ENCODE measurements around the gene SLC25A42.
"Not testable (repeated sequence)": the region's sequence is repeated elsewhere in the genome, so short reads cannot be mapped to it uniquely, and the experiment has no call there.

The SLC25A42 gene

GRCh38 chr19:19068659-19069654, 5.2 kb downstream of the SLC25A42 start:
- no peak for DNase-seq (ENCODE audit: low read depth in 2 of 2)

GRCh38 chr19:19071897-19072296, 8.1 kb downstream of the SLC25A42 start:
- DNase-seq (ENCODE audit: low read depth in 2 of 2), result no peak

- DNase-seq (ENCODE audit: low read depth in 2 of 2), result no peak
Observed at GRCh38 chr19:19074196-19074882, 10.5 kb downstream of the SLC25A42 start.

- no peak for DNase-seq (ENCODE audit: low read depth in 2 of 2)
Observed at GRCh38 chr19:19075126-19075525, 11.3 kb downstream of the SLC25A42 start.

GRCh38 chr19:19076476-19076875, 12.7 kb downstream of the SLC25A42 start:
- DNase-seq (ENCODE audit: low read depth in 2 of 2), result no peak

- DNase-seq (ENCODE audit: low read depth in 2 of 2), result no peak
Observed at GRCh38 chr19:19077103-19077502, 13.3 kb downstream of the SLC25A42 start.

- DNase-seq (ENCODE audit: low read depth in 2 of 2), result no peak
Observed at GRCh38 chr19:19078801-19079200, 15.0 kb downstream of the SLC25A42 start.

- DNase-seq (ENCODE audit: low read depth in 2 of 2), result no peak
Observed at GRCh38 chr19:19079571-19079970, 15.8 kb downstream of the SLC25A42 start.

GRCh38 chr19:19081642-19082151, 17.9 kb downstream of the SLC25A42 start:
- DNase-seq (ENCODE audit: low read depth in 2 of 2), result no peak

GRCh38 chr19:19083413-19084178, 19.8 kb downstream of the SLC25A42 start:
- DNase-seq (ENCODE audit: low read depth in 2 of 2), result no peak

- DNase-seq (ENCODE audit: low read depth in 2 of 2), result no peak
Observed at GRCh38 chr19:19087676-19088075, 23.9 kb downstream of the SLC25A42 start.

GRCh38 chr19:19094513-19094912, 30.7 kb downstream of the SLC25A42 start:
- DNase-seq (ENCODE audit: low read depth in 2 of 2), result no peak

GRCh38 chr19:19095691-19096090, 31.9 kb downstream of the SLC25A42 start:
- DNase-seq (ENCODE audit: low read depth in 2 of 2), result no peak

GRCh38 chr19:19096641-19097627, 33.1 kb downstream of the SLC25A42 start:
- no peak for DNase-seq (ENCODE audit: low read depth in 2 of 2)

- DNase-seq (ENCODE audit: low read depth in 2 of 2), result no peak
Observed at GRCh38 chr19:19098084-19098702, 34.4 kb downstream of the SLC25A42 start.

- no peak for DNase-seq (ENCODE audit: low read depth in 2 of 2)
Observed at GRCh38 chr19:19098703-19099632, 35.2 kb downstream of the SLC25A42 start.

GRCh38 chr19:19101540-19101939, 37.7 kb downstream of the SLC25A42 start:
- no peak for DNase-seq (ENCODE audit: low read depth in 2 of 2)

- not testable (repeated sequence) for DNase-seq (ENCODE audit: low read depth in 2 of 2)
Observed at GRCh38 chr19:19102566-19102965, 38.8 kb downstream of the SLC25A42 start.

- DNase-seq (ENCODE audit: low read depth in 2 of 2), result no peak
Observed at GRCh38 chr19:19103167-19103566, 39.4 kb downstream of the SLC25A42 start.

Measured in stimulated activated CD8-positive, alpha-beta memory T cell treated with anti-CD3 and anti-CD28 coated beads, Interleukin-15, amount 100 ng/mL, for 4 hours (primary cell).